Fibroblast of skin of right quadriceps (primary cell): Measurements from ENCODE around the gene PCSK2.

Experiments used
- DNase-seq: peaks from one replicate; pipeline ENCODE4 v3.0.0-alpha.2; 2013

Gene PCSK2

GRCh38 chr20:17510548-17510947, 283.7 kb downstream of the PCSK2 start:
- DNase-seq = no peak

- no peak for DNase-seq
Measured at GRCh38 chr20:17511401-17511800, 284.6 kb downstream of the PCSK2 start.

- no peak for DNase-seq
Measured at GRCh38 chr20:17513939-17514338, 287.1 kb downstream of the PCSK2 start.

GRCh38 chr20:17515053-17515452, 288.2 kb downstream of the PCSK2 start:
- no peak for DNase-seq

GRCh38 chr20:17518339-17519052, 291.7 kb downstream of the PCSK2 start:
- DNase-seq = no peak

GRCh38 chr20:17519606-17520285, 292.9 kb downstream of the PCSK2 start:
- no peak for DNase-seq

- DNase-seq = no peak
Measured at GRCh38 chr20:17520583-17520982, 293.7 kb downstream of the PCSK2 start.

GRCh38 chr20:17522528-17522927, 295.7 kb downstream of the PCSK2 start:
- no peak for DNase-seq

- DNase-seq = no peak
Measured at GRCh38 chr20:17523326-17523725, 296.5 kb downstream of the PCSK2 start.

GRCh38 chr20:17524560-17524959, 297.7 kb downstream of the PCSK2 start:
- DNase-seq = no peak

- no peak for DNase-seq
Measured at GRCh38 chr20:17525132-17525531, 298.3 kb downstream of the PCSK2 start.

GRCh38 chr20:17525650-17526049, 298.8 kb downstream of the PCSK2 start:
- DNase-seq = no peak

- no peak for DNase-seq
Measured at GRCh38 chr20:17529586-17529985, 302.7 kb downstream of the PCSK2 start.

GRCh38 chr20:17530153-17530552, 303.3 kb downstream of the PCSK2 start:
- no peak for DNase-seq

GRCh38 chr20:17530716-17531664, 304.1 kb downstream of the PCSK2 start, which contains the start of gene BFSP1:
TSS of gene BFSP1 (minus strand) at chr20:17531379. CDS start at chr20:17531329, 50 bp downstream.
- DNase-seq = peak; percentile 55

GRCh38 chr20:17531665-17532025, 304.8 kb downstream of the PCSK2 start:
- no peak for DNase-seq

- DNase-seq = peak; percentile 68
Measured at GRCh38 chr20:17533396-17533795, 306.6 kb downstream of the PCSK2 start.

- DNase-seq = no peak
Measured at GRCh38 chr20:17534077-17534476, 307.2 kb downstream of the PCSK2 start.
